Activated CD8-positive, alpha-beta memory T cell treated with anti-CD3 and anti-CD28 coated beads for 1 hour (primary cell): ENCODE results near the gene TNS2.

Experiments used
- DNase-seq, 2 donors: peaks; one replicate each; pipeline ENCODE4 v3.0.0-alpha.2; 2020; ENCODE audit warnings: low read depth in 1 of 2; ENCODE audit errors: extremely low read depth in 1 of 2

Gene TNS2

GRCh38 chr12:53044052-53044581 is 5.7 kb upstream of the TNS2 start:
- no peak for DNase-seq

- DNase-seq: no peak
These were observed 4.8 kb upstream of the TNS2 start for GRCh38 chr12:53044896-53045695.

- DNase-seq: no peak
These were observed 4.2 kb upstream of the TNS2 start for GRCh38 chr12:53045696-53046045.

GRCh38 chr12:53046655-53047220 is 3.1 kb upstream of the TNS2 start:
- no peak for DNase-seq

- DNase-seq: peak; percentile 12 to 61
These were observed 2.4 kb upstream of the TNS2 start for GRCh38 chr12:53047221-53048032.

- no peak for DNase-seq
These were observed 1.7 kb upstream of the TNS2 start for GRCh38 chr12:53048033-53048779.

GRCh38 chr12:53048780-53049401 is 974 bp upstream of the TNS2 start:
- DNase-seq: no peak

GRCh38 chr12:53050426-53051057 is 677 bp downstream of the TNS2 start:
- no peak for DNase-seq

GRCh38 chr12:53051058-53051880 is 1.4 kb downstream of the TNS2 start:
- no peak for DNase-seq

- DNase-seq: no peak
These were observed 2.1 kb downstream of the TNS2 start for GRCh38 chr12:53051881-53052412.

- DNase-seq: no peak
These were observed 2.8 kb downstream of the TNS2 start for GRCh38 chr12:53052419-53053217.

GRCh38 chr12:53053218-53054111 is 3.6 kb downstream of the TNS2 start:
- DNase-seq: peak; percentile 15 to 36

- DNase-seq: peak; percentile 81 to 87
These were observed 4.4 kb downstream of the TNS2 start for GRCh38 chr12:53054112-53054878.

GRCh38 chr12:53055471-53056266 is 5.8 kb downstream of the TNS2 start:
- no peak for DNase-seq

- DNase-seq: no peak
These were observed 6.4 kb downstream of the TNS2 start for GRCh38 chr12:53056296-53056695.
